Stimulated activated CD8-positive, alpha-beta memory T cell treated with anti-CD3 and anti-CD28 coated beads, Interleukin-2, amount 100 ng/mL, for 1 hour (primary cell): Measurements from ENCODE around the gene SLC22A5.
A peak's percentile ranks its signal among the peaks of the same experiment; 100 is the strongest.
"Not testable (repeated sequence)": the region's sequence is repeated elsewhere in the genome, so short reads cannot be mapped to it uniquely, and the experiment has no call there.

Experiments
- DNase-seq, 2 donors: peaks; one replicate each; pipeline ENCODE4 v3.0.0-alpha.2; 2020; ENCODE audit warnings: low read depth in 2 of 2

Gene SLC22A5

GRCh38 chr5:132387640-132388117 lies 18.2 kb downstream of the SLC22A5 start:
- no peak for DNase-seq

- no peak for DNase-seq
Measured at GRCh38 chr5:132388244-132389050, 18.9 kb downstream of the SLC22A5 start.

GRCh38 chr5:132389051-132389331 lies 19.5 kb downstream of the SLC22A5 start:
- no peak for DNase-seq

DNA sequence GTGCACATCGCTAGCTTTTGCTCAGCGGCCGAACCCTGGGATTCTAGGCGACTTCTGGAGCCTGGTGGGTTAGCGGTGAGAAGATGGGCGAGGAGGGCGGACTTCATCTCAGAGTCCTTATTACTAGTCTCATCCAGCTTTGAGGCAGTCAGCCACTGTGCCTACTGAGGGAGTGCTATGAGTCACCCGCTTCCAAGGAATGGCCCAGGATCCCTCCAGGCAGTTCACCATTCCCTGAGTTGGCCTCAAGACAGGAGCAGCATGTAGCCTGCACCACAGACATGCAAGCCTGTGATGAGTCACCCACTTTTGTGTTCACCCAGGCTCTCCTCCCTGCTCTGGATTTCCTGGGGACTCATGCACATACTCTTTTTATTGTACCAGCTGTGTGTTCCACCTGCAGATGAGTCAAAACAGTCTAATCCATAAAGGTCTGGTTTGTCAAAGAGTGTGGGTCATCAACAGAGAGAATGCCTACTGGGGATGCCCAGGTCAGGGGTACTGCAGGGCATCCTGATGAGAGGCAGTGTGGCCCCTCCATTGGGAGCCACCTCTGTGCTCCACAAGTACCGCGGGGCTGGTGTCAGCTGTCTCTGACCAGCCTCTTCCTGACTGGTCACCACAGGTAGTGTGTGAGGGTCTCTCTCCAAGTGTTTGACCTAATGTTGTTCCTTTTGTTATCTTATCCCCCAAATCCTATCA lies 20.2 kb downstream of the SLC22A5 start:
- DNase-seq, result no peak

GRCh38 chr5:132391247-132391646 lies 21.7 kb downstream of the SLC22A5 start:
- DNase-seq, result no peak

- no peak for DNase-seq
Measured at GRCh38 chr5:132391870-132392269, 22.4 kb downstream of the SLC22A5 start.

GRCh38 chr5:132392411-132392810 lies 22.9 kb downstream of the SLC22A5 start:
- no peak for DNase-seq

- no peak for DNase-seq
Measured at GRCh38 chr5:132392978-132393825, 23.7 kb downstream of the SLC22A5 start.

- no peak for DNase-seq
Measured at GRCh38 chr5:132394667-132395259, 25.3 kb downstream of the SLC22A5 start.

- DNase-seq, result no peak
Measured at GRCh38 chr5:132396589-132397031, 27.1 kb downstream of the SLC22A5 start.

DNA sequence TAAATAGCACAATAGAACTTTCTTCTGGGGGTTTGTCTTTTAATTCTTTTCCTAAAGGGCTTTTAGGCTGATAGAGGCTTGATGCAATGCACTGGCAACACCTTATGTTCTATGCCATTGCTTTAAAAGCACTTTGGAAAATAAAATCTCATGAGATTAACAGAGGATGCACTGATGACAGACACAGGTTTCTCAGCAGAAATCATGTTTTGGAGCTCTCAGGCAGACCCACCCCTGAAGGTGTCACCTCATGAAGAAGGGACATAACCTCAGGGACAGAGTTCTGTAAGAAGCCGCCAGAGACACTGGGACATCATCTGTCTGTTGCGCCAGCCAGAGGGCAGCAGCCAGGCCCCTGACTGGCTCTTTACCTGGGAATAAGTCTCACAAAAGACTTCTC lies 27.7 kb downstream of the SLC22A5 start:
- DNase-seq, result no peak

- not testable (repeated sequence) for DNase-seq
Measured at GRCh38 chr5:132397936-132398675, 28.6 kb downstream of the SLC22A5 start.

- DNase-seq, result not testable (repeated sequence)
Measured at GRCh38 chr5:132404041-132404440, 34.5 kb downstream of the SLC22A5 start.

GRCh38 chr5:132405646-132406045 lies 36.1 kb downstream of the SLC22A5 start:
- no peak for DNase-seq

DNA sequence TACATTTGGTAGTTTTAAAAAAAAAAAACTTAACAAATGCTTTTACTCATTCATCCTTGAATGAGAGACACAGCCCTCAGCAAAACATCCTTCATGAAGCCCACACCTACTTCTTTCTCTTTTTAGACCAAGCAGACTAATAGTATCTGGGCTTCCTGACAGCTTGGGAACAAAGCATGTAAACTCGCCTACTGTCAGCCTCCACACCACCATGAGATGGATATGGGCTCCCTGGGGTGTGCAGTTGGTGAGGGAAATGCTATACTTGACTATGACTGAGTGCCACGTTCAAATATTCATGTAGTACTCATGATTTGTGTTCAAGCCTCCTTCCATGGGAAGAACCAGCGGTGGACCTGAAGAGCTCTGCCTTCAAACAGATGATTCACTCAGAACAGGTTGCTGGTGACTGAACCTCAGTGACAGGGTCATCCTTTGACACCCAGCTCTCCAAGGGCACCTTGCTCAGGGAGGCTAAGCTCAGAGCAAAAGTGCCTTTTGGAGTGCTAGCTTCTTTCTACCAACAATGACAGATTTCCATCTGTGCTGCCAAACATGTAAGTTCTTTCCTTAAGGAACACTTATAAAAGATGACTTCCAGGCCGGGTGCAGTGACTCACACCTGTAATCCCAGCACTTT lies 36.8 kb downstream of the SLC22A5 start:
- DNase-seq, result no peak

- no peak for DNase-seq
Measured at GRCh38 chr5:132407970-132408369, 38.5 kb downstream of the SLC22A5 start.

DNA sequence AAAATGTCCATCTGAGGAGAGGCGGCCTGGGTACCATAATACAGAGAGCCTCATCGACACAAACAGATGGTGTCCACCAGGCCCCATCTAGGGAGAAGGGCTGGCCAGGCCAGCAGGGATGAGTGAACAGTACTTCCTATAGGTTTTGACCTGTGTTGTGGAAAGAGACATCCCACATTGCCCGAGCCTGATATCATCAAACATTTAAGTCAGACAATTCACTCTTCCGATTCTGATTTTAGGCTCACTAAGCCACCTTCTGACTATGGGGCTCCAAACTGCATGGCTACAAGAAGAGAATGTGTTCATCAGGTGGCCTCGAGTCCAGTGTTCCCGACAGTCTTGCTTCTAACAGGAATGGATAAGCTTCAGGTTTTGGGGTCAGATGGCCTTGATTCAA lies 38.9 kb downstream of the SLC22A5 start:
- no peak for DNase-seq

- no peak for DNase-seq
Measured at GRCh38 chr5:132408965-132409364, 39.5 kb downstream of the SLC22A5 start.

- peak; percentile 60 to 65 for DNase-seq
Measured at GRCh38 chr5:132410451-132411303, 41.2 kb downstream of the SLC22A5 start.
